ENCODE data around the gene TMPRSS3.

The TMPRSS3 gene

GRCh38 chr21:42433946-42434551, 38.2 kb upstream of the TMPRSS3 start:
- no peaks in the 10 kb centered on the region for H3K36me3 ChIP-seq (ENCODE audit: control insufficient read depth in 2 of 2, insufficient read depth in 1 of 2, low read length in 2 of 2)
- H3K27ac ChIP-seq (ENCODE audit: extremely low read depth, low read depth, low read length) = no peak overlapping the region
- no peak overlapping the region for H3K4me3 ChIP-seq (ENCODE audit: low read depth, low read length)
- no peaks in the 10 kb centered on the region for H3K4me1 ChIP-seq (ENCODE audit: control insufficient read depth, insufficient read depth, low read length)
- H3K9me3 ChIP-seq (ENCODE audit: control insufficient read depth, insufficient read depth, low read depth, low read length) = no peaks in the 10 kb centered on the region
- ChIA-PET POLR2A (no interaction called here), CTCF (interaction anchor here (0.6 kb wide), 1 partner anchor 174 kb away, joined by 3 read pairs; no protein-coding TSS in a partner anchor)
- TF ChIP-seq ZNF18 (tag by site-specific recombination; IDR thresholded peaks at IDR 0.05) (no peak), ZNF19 (tag by site-specific recombination; IDR thresholded peaks at IDR 0.05; ENCODE audit: low read depth) (no peak), RBAK (tag by site-specific recombination; IDR thresholded peaks at IDR 0.05) (no peak), ZNF138 (tag by site-specific recombination; IDR thresholded peaks at IDR 0.05; ENCODE audit: borderline replicate concordance) (no peak), ZNF514 (tag by site-specific recombination; IDR thresholded peaks at IDR 0.05) (no peak), ZNF155 (tag by site-specific recombination; IDR thresholded peaks at IDR 0.05) (no peak), ATF2 (tag by site-specific recombination; IDR thresholded peaks at IDR 0.05; ENCODE audit: low read depth) (0 out of 2 replicates have a peak, but pooled peaks have one; percentile 29), ZNF132 (tag by site-specific recombination; IDR thresholded peaks at IDR 0.05; ENCODE audit: borderline replicate concordance) (no peak), KLF9 (tag by site-specific recombination; IDR thresholded peaks at IDR 0.05; ENCODE audit: low read depth) (no peak), ZNF513 (tag by site-specific recombination; IDR thresholded peaks at IDR 0.05) (no peak), ZNF324 (tag by site-specific recombination; IDR thresholded peaks at IDR 0.05) (0 out of 2 replicates have a peak, but pooled peaks have one; percentile 33), ZNF626 (tag by site-specific recombination; IDR thresholded peaks at IDR 0.05) (no peak), KLF10 (tag by site-specific recombination; IDR thresholded peaks at IDR 0.05) (no peak), ZNF335 (tag by site-specific recombination; conservative IDR thresholded peaks at IDR 0.05) (no peak), PBX3 (CRISPR knock-in tag; IDR thresholded peaks at IDR 0.05) (no peak), ZXDB (tag by site-specific recombination; IDR thresholded peaks at IDR 0.05) (no peak), GLIS2 (tag by site-specific recombination; IDR thresholded peaks at IDR 0.05) (no peak), ZNF341 (tag by site-specific recombination; IDR thresholded peaks at IDR 0.05; ENCODE audit: low read depth) (no peak), ZNF629 (tag by site-specific recombination; IDR thresholded peaks at IDR 0.05) (peak; percentile 58), ZNF548 (tag by site-specific recombination; IDR thresholded peaks at IDR 0.05) (no peak), ZBTB7A (tag by site-specific recombination; IDR thresholded peaks at IDR 0.05; ENCODE audit: low read depth) (no peak), ZNF677 (tag by site-specific recombination; IDR thresholded peaks at IDR 0.05) (no peak), ZNF24 (tag by site-specific recombination; IDR thresholded peaks at IDR 0.05) (no peak), ZNF10 (tag by site-specific recombination; IDR thresholded peaks at IDR 0.05) (no peak), YY2 (tag by site-specific recombination; IDR thresholded peaks at IDR 0.05) (no peak), OSR2 (tag by site-specific recombination; IDR thresholded peaks at IDR 0.05) (0 out of 2 replicates have a peak, but pooled peaks have one; percentile 14), YY1 (tag by site-specific recombination; IDR thresholded peaks at IDR 0.05) (no peak), ZBTB8A (tag by site-specific recombination; IDR thresholded peaks at IDR 0.05) (no peak), ZNF354C (tag by site-specific recombination; IDR thresholded peaks at IDR 0.05; ENCODE audit: borderline replicate concordance, low read depth) (no peak), ZFP69B (tag by site-specific recombination; IDR thresholded peaks at IDR 0.05) (no peak), ZNF692 (tag by site-specific recombination; IDR thresholded peaks at IDR 0.05) (peak; percentile 81), FEZF1 (tag by site-specific recombination; IDR thresholded peaks at IDR 0.05) (no peak), ZNF658 (tag by site-specific recombination; IDR thresholded peaks at IDR 0.05) (no peak), OVOL3 (tag by site-specific recombination; IDR thresholded peaks at IDR 0.05) (no peak)
